Measurements from ENCODE around the gene SLC49A4. TPM values are rescaled to one million over a fixed set of nuclear protein-coding genes. Genes with fewer than 3 reads are reported as not detected.

The SLC49A4 gene
- total RNA-seq, 2 experiments from 2014 or later, result 2.3 to 2.7 TPM

DNA sequence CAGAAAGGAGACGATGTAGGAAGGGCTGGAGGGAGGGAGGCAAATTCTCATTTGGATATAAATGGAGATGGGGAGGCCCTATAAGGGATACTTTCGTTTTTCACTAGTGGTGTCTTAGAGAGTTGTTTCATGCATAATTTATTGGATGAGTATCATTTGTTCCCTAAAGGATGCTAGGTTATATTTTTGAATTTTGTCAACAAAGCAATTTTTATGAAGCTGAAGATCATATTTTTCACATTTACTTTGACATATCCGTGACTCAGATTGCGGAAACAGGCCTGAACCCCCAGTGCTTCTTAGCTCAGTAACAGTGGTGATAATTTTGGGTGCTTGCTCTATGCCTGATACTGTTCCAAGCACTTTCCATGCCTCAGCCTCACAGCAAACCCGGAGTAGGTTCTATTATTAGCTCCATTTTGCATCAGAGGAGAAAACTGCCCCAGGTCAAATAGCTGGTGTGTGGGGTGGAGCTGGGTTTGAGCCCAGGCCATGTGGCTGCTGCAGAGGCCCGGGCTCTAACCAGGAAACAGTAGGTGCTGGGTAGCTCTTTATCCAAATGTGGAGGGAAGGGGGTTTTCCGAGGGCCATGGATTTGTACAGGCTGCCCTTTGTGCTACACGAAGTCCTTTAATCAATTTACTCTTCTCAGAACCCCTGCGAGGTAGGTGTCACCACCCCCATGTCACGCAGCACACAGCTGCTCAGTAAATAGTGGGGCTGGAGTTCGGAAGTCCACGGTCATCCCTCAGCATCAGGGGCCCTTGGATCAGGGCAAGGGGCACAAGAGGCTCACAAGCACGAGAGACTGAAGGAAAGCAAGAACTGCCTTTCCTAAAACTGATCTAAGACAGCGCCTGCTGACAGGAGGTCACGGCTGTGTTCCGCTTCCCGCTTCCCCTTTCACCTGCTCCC, 99.1 kb downstream of the SLC49A4 start:
- POLR2A ChIA-PET, result interaction anchor here (0.9 kb wide), 1 partner anchor 11 kb away, joined by 3 read pairs; no protein-coding TSS in a partner anchor
- CTCF ChIA-PET, result no interaction called here

DNA sequence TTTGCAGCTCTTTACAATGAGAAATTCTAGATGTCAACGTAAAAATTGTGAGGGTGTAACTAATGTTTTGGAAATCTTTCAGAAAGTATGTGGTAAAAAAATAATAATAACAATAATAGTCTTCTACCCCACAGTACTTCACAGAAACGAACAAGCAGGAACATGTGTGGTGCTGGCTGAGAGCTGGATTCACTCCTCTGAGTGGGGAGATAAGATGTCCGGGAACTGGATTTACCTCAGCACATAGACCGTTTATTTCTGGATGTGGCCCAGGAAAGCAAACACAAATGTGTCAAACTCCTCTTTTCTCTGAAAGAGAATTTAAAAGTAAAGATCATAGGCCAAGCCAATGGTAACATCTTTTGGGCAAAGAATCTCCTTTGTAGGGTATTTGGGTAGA, 103.4 kb downstream of the SLC49A4 start:
- intact Hi-C loops (cut with micrococcal nuclease), result no loop called here
- Mint-ChIP-seq H3K4me1 (ENCODE audit: low read depth) (peaks cover 6% of the 10 kb centered on the region), H3K9me3 (no peaks in the 10 kb centered on the region), H3K36me3 (no peaks in the 10 kb centered on the region), H3K27ac (no peak overlapping the region), H3K4me3 (no peak overlapping the region), H3K27me3 (peaks cover 11% of the 10 kb centered on the region)
- CTCF ChIA-PET, result no interaction called here
- POLR2A ChIA-PET, result no interaction called here
- no peak for DNase-seq

More for the DNA sequence above, 99.1 kb downstream of the SLC49A4 start:
- no peak for DNase-seq
- H3K9me3 Mint-ChIP-seq, result no peaks in the 10 kb centered on the region
- H3K36me3 Mint-ChIP-seq, result no peaks in the 10 kb centered on the region
- H3K27me3 Mint-ChIP-seq, result peaks cover 6% of the 10 kb centered on the region
- H3K4me1 Mint-ChIP-seq (ENCODE audit: low read depth), result peaks cover 13% of the 10 kb centered on the region
- H3K4me3 Mint-ChIP-seq, result no peak overlapping the region
- H3K27ac Mint-ChIP-seq, result no peak overlapping the region
- intact Hi-C loops (cut with micrococcal nuclease), result no loop called here

GRCh38 chr3:122902326-122902725, 107.5 kb downstream of the SLC49A4 start:
- Mint-ChIP-seq H3K36me3 (peaks cover 2% of the 10 kb centered on the region), H3K27me3 (peaks cover 11% of the 10 kb centered on the region), H3K9me3 (no peaks in the 10 kb centered on the region), H3K4me1 (ENCODE audit: low read depth) (no peaks in the 10 kb centered on the region), H3K27ac (no peak overlapping the region), H3K4me3 (no peak overlapping the region)
- intact Hi-C loops (cut with micrococcal nuclease), result no loop called here
- CTCF ChIA-PET, result interaction anchor here (0.7 kb wide), 1 partner anchor 1183 kb away, joined by 3 read pairs; no protein-coding TSS in a partner anchor
- POLR2A ChIA-PET, result no interaction called here
- no peak for DNase-seq

GRCh38 chr3:122903171-122903570, 108.3 kb downstream of the SLC49A4 start:
- POLR2A ChIA-PET, result no interaction called here
- intact Hi-C loops (cut with micrococcal nuclease), result no loop called here
- no peak for DNase-seq
- no peaks in the 10 kb centered on the region for H3K4me1 Mint-ChIP-seq (ENCODE audit: low read depth)
- peaks cover 2% of the 10 kb centered on the region for H3K36me3 Mint-ChIP-seq
- CTCF ChIA-PET, result no interaction called here
- no peak overlapping the region for H3K27ac Mint-ChIP-seq
- peaks cover 11% of the 10 kb centered on the region for H3K27me3 Mint-ChIP-seq
- H3K4me3 Mint-ChIP-seq, result no peak overlapping the region
- no peaks in the 10 kb centered on the region for H3K9me3 Mint-ChIP-seq

GRCh38 chr3:122907471-122907870, 112.6 kb downstream of the SLC49A4 start:
- H3K36me3 Mint-ChIP-seq, result peaks cover 2% of the 10 kb centered on the region
- DNase-seq, result no peak
- no peak overlapping the region for H3K4me3 Mint-ChIP-seq
- H3K9me3 Mint-ChIP-seq, result no peaks in the 10 kb centered on the region
- H3K4me1 Mint-ChIP-seq (ENCODE audit: low read depth), result no peaks in the 10 kb centered on the region
- intact Hi-C loops (cut with micrococcal nuclease), result no loop called here
- no peak overlapping the region for H3K27ac Mint-ChIP-seq
- CTCF ChIA-PET, result no interaction called here
- H3K27me3 Mint-ChIP-seq, result peaks cover 20% of the 10 kb centered on the region
- POLR2A ChIA-PET, result no interaction called here

DNA sequence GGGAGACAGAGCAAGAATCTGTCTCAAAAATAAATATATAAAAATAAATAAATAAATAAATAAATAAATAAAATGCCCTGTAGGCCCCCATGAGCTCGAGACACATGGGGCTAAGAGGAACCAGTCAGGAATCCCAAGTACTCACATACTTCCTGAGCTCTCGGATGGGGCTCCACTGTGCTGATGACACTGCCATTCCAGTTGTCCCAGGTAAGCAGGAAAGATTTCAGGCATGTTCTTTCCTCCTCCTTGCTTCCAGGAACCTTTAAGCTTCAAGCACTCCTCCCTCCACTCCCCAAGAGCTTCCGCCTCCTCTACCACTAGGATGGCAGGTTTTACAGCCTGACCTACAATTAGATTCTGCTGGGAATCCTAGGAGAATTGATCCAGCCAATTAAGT, 113.4 kb downstream of the SLC49A4 start:
- Mint-ChIP-seq H3K27me3 (peaks cover 19% of the 10 kb centered on the region), H3K27ac (no peak overlapping the region), H3K4me1 (ENCODE audit: low read depth) (no peaks in the 10 kb centered on the region), H3K36me3 (peaks cover 2% of the 10 kb centered on the region), H3K9me3 (no peaks in the 10 kb centered on the region), H3K4me3 (no peak overlapping the region)
- POLR2A ChIA-PET, result no interaction called here
- intact Hi-C loops (cut with micrococcal nuclease), result no loop called here
- no peak for DNase-seq
- CTCF ChIA-PET, result interaction anchor here (0.8 kb wide), 1 partner anchor 13 kb away, joined by 5 read pairs; no protein-coding TSS in a partner anchor

- Mint-ChIP-seq H3K27me3 (peaks cover 22% of the 10 kb centered on the region), H3K4me1 (ENCODE audit: low read depth) (peaks cover 4% of the 10 kb centered on the region), H3K36me3 (no peaks in the 10 kb centered on the region), H3K27ac (no peak overlapping the region), H3K4me3 (no peak overlapping the region), H3K9me3 (no peaks in the 10 kb centered on the region)
- DNase-seq, result no peak
- ChIA-PET POLR2A (no interaction called here), CTCF (no interaction called here)
- intact Hi-C loops (cut with micrococcal nuclease), result no loop called here
These were observed 117.0 kb downstream of the SLC49A4 start for GRCh38 chr3:122911901-122912300.

DNA sequence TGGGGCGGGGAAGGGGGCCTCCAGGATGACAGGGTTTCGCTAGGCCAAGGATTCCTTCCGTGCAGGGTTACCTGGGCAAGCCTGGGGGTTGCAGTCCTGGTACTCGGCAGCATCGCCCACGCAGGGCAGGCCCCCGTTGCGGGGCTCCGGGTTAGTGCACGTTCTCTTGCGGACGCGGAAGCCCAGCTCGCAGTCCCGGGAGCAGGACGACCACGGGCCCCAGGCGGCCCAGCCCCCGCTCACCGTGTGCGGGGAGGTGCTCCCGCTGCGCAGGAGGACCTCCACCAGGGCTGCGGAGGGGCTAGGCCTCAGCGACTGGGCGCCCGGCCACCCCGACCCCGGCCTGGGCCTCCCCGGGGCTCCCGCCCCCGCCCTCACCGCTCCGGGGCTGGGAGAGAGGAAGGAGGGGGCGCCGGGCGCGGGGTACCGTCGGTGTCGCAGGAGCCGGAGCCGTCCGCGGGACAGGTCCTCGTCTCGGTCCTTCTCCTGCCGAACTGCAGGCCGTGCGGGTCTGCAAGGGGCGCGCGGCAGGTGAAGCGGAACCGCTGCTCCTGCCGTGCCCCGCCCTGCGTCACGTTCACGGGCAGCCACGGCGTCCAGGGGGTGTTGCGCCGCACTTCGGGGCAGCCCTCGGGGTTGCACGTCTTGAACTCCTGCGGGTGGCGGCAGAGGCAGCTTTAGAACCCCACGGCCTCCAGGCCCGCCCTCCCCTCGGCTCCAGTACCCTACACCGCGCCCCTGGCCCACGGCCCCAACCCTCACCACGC, 118.1 kb downstream of the SLC49A4 start:
- Mint-ChIP-seq H3K27ac (no peak overlapping the region), H3K9me3 (no peaks in the 10 kb centered on the region), H3K4me3 (no peak overlapping the region), H3K27me3 (peaks cover 22% of the 10 kb centered on the region), H3K36me3 (no peaks in the 10 kb centered on the region), H3K4me1 (ENCODE audit: low read depth) (peaks cover 4% of the 10 kb centered on the region)
- intact Hi-C loops (cut with micrococcal nuclease), result no loop called here
- ChIA-PET CTCF (no interaction called here), POLR2A (no interaction called here)
- DNase-seq, result no peak

GRCh38 chr3:122913539-122914100, 118.8 kb downstream of the SLC49A4 start:
- H3K27ac Mint-ChIP-seq, result no peak overlapping the region
- POLR2A ChIA-PET, result no interaction called here
- intact Hi-C loops (cut with micrococcal nuclease), result no loop called here
- H3K36me3 Mint-ChIP-seq, result no peaks in the 10 kb centered on the region
- peaks cover 22% of the 10 kb centered on the region for H3K27me3 Mint-ChIP-seq
- H3K4me1 Mint-ChIP-seq (ENCODE audit: low read depth), result peaks cover 4% of the 10 kb centered on the region
- no peak overlapping the region for H3K4me3 Mint-ChIP-seq
- DNase-seq, result no peak
- CTCF ChIA-PET, result no interaction called here
- no peaks in the 10 kb centered on the region for H3K9me3 Mint-ChIP-seq

DNA sequence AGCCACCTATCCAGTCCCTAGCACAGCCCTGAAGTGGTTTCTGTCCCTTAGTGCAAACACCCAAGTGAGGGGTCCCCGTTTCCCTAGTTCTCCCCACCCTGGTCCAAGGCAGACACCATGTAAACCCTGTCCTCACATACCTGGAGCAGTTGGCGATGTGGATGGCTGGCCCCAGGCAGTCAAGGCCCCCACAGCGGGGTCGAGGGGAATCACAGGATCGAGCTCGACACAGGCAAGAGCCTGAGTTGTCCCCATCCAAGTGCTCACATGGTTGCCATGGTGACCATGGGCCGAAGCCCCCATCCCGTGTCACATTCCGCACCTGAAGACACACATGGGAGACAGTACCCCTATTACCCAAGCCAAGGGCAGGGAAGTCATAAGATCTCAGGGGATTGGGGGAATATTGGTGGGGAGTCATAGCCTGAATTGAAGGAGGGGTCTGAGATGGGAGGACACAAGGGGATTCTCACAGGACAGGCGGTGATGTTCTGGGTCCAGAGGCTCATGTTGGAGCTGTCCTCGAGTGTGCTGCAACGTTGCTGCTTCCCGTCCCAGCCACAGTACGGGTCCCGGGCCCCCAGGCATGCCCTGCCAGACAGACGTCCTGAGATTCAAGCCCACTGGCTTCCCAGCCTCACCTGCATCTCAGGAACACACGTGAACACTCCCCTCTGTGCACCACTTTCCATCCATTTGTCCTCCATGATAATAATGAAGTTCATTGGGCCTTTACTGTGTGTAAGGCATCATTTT, 120.6 kb downstream of the SLC49A4 start:
- no peak overlapping the region for H3K27ac Mint-ChIP-seq
- CTCF ChIA-PET, result no interaction called here
- POLR2A ChIA-PET, result no interaction called here

GRCh38 chr3:122916084-122916483, 121.2 kb downstream of the SLC49A4 start:
- no peaks in the 10 kb centered on the region for H3K9me3 Mint-ChIP-seq
- no peaks in the 10 kb centered on the region for H3K36me3 Mint-ChIP-seq
- H3K4me3 Mint-ChIP-seq, result no peak overlapping the region
- H3K27ac Mint-ChIP-seq, result no peak overlapping the region
- peaks cover 21% of the 10 kb centered on the region for H3K27me3 Mint-ChIP-seq
- ChIA-PET CTCF (no interaction called here), POLR2A (no interaction called here)
- no peak for DNase-seq
- H3K4me1 Mint-ChIP-seq (ENCODE audit: low read depth), result peaks cover 4% of the 10 kb centered on the region
- intact Hi-C loops (cut with micrococcal nuclease), result no loop called here

More for the DNA sequence above, 120.6 kb downstream of the SLC49A4 start:
- H3K36me3 Mint-ChIP-seq, result no peaks in the 10 kb centered on the region
- DNase-seq, result no peak
- no peaks in the 10 kb centered on the region for H3K9me3 Mint-ChIP-seq
- no peak overlapping the region for H3K4me3 Mint-ChIP-seq
- intact Hi-C loops (cut with micrococcal nuclease), result no loop called here
- H3K27me3 Mint-ChIP-seq, result peaks cover 18% of the 10 kb centered on the region
- H3K4me1 Mint-ChIP-seq (ENCODE audit: low read depth), result peaks cover 4% of the 10 kb centered on the region

GRCh38 chr3:122916580-122916979, 121.7 kb downstream of the SLC49A4 start:
- POLR2A ChIA-PET, result no interaction called here
- CTCF ChIA-PET, result no interaction called here
- Mint-ChIP-seq H3K4me3 (no peak overlapping the region), H3K27ac (no peak overlapping the region), H3K9me3 (no peaks in the 10 kb centered on the region), H3K27me3 (peaks cover 20% of the 10 kb centered on the region), H3K36me3 (no peaks in the 10 kb centered on the region), H3K4me1 (ENCODE audit: low read depth) (peaks cover 4% of the 10 kb centered on the region)
- no peak for DNase-seq
- intact Hi-C loops (cut with micrococcal nuclease), result no loop called here
